Subcutaneous abdominal adipose tissue (tissue), 5 donors: ENCODE results near the gene MRTFA.

Experiments used
- H3K27ac ChIP-seq: one replicate; pipeline ENCODE4 v1.7.0; 2013; ENCODE audit warnings: low read depth, mild to moderate bottlenecking, inconsistent platforms, low read length, moderate library complexity
- H3K27me3 ChIP-seq, 5 donors: one replicate each; pipeline ENCODE4 v1.7.0; 2013; ENCODE audit warnings: low read length in 5 of 5, inconsistent platforms in 1 of 5; ENCODE audit not compliant: control insufficient read depth in 5 of 5, insufficient read depth in 4 of 5
- H3K36me3 ChIP-seq, 5 donors: one replicate each; pipeline ENCODE4 v1.7.0; 2013; ENCODE audit warnings: low read length in 5 of 5; ENCODE audit not compliant: control insufficient read depth in 5 of 5, insufficient read depth in 5 of 5
- H3K4me1 ChIP-seq, 5 donors: one replicate each; pipeline ENCODE4 v1.7.0; 2013; ENCODE audit warnings: low read length in 5 of 5, mild to moderate bottlenecking in 3 of 5, moderate library complexity in 1 of 5; ENCODE audit not compliant: control insufficient read depth in 5 of 5, insufficient read depth in 5 of 5
- H3K4me3 ChIP-seq, 5 donors: one replicate each; pipeline ENCODE4 v1.7.0; 2013; ENCODE audit warnings: low read length in 5 of 5, low read depth in 1 of 5
- H3K9ac ChIP-seq, 5 donors: one replicate each; pipeline ENCODE4 v1.7.0; 2013; ENCODE audit warnings: low read length in 5 of 5, mild to moderate bottlenecking in 4 of 5, moderate library complexity in 3 of 5
- H3K9me3 ChIP-seq, 5 donors: one replicate each; pipeline ENCODE4 v1.7.0; 2013; ENCODE audit warnings: low read length in 5 of 5; ENCODE audit not compliant: control insufficient read depth in 5 of 5
- donor health status: healthy.
- donor health status: healthy.
- donor health status: healthy.
- donor health status: healthy.
- donor health status: healthy.

The MRTFA gene

GRCh38 chr22:40478338-40479125 is 158.0 kb downstream of the MRTFA start:
- Histone ChIP-seq H3K9ac (no peak overlapping the region), H3K27me3 (no peaks in the 10 kb centered on the region), H3K4me1 (peaks cover 0 to 12% (median 5%) of the 10 kb centered on the region in 5 donors), H3K9me3 (no peaks in the 10 kb centered on the region), H3K27ac (no peak overlapping the region), H3K4me3 (no peak overlapping the region), H3K36me3 (peaks cover 0 to 4% (median 0%) of the 10 kb centered on the region in 5 donors)

DNA sequence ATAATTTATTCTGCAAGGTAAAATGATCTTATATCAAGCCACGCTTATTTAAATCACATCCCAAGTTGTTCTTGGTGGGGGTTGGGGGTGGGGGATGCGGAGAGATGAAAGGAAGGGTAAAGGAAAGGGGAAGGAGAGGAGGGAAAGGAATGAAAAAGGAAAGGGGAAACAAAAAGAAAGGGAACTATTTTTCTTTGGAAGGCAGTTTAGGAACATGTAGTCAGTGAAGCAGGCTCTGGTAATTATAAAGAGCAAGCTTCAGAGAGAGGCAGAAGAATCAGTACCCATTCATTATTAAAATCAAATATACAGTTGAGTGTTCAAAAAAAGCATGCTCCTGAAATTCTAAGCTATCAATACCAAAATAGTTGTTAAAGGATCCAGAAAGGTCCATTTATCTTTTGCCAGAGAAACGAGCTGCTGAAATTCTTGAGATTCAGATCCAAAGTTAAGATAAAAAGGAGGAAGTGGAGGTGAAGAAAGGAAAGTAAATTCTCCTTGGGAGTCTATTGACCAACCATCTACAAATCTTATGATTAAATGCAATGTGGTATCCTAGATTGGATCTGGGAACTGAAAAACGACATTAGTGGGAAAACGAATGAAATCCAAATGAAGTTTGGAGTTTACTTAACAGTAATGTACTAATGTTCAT is 158.7 kb downstream of the MRTFA start:
- no peak overlapping the region for H3K9ac ChIP-seq
- no peak overlapping the region for H3K27ac ChIP-seq
- no peak overlapping the region for H3K4me3 ChIP-seq
- peaks cover 0 to 12% (median 5%) of the 10 kb centered on the region in 5 donors for H3K4me1 ChIP-seq
- H3K9me3 ChIP-seq = no peaks in the 10 kb centered on the region
- no peaks in the 10 kb centered on the region for H3K27me3 ChIP-seq
- H3K36me3 ChIP-seq = peaks cover 0 to 4% (median 0%) of the 10 kb centered on the region in 5 donors

DNA sequence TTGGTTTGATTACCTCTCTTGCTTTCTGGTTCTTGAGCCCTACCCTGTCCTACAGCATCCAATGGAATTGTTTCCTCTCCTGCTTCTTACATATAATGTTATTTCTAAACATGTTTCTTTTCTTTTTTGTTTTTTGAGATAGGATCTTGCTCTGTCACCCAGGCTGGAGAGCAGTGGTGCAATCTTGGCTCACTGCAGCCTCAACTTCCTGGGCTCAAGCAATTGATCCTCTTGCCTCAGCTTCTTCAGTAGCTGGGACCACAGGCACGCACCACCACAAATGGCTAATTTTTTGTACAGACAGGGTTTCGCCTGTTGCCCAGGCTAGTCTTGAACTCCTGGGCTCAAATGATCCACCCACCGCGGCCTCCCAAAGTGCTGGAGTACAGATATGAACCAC is 160.2 kb downstream of the MRTFA start:
- Histone ChIP-seq H3K9me3 (no peaks in the 10 kb centered on the region), H3K4me3 (no peak overlapping the region), H3K27me3 (no peaks in the 10 kb centered on the region), H3K9ac (no peak overlapping the region), H3K27ac (no peak overlapping the region), H3K4me1 (peaks cover 0 to 11% (median 4%) of the 10 kb centered on the region in 5 donors), H3K36me3 (peaks cover 0 to 4% (median 0%) of the 10 kb centered on the region in 5 donors)

DNA sequence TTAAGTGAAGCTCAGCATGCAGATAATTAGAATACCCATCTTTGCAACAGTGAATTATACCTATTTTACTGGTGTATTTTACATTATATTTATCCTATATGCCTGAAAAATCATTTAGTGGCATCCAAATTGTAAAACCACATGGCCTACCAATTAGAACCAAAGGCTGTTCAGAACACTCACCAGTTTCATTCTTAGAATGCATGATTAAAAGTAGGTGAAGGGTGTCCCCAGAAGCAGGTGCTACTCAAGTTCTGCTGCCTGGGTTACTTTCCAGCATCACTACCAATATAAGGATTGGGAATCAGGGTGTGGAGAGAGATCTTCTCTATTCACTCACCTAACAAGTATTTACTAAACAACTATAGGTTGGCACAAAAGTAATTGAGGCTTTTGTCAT is 162.8 kb downstream of the MRTFA start:
- H3K4me1 ChIP-seq = peaks cover 0 to 5% (median 0%) of the 10 kb centered on the region in 5 donors
- H3K27me3 ChIP-seq = no peaks in the 10 kb centered on the region
- H3K36me3 ChIP-seq = peaks cover 0 to 4% (median 0%) of the 10 kb centered on the region in 5 donors
- H3K9ac ChIP-seq = no peak overlapping the region
- H3K9me3 ChIP-seq = no peaks in the 10 kb centered on the region
- H3K27ac ChIP-seq = no peak overlapping the region
- no peak overlapping the region for H3K4me3 ChIP-seq

DNA sequence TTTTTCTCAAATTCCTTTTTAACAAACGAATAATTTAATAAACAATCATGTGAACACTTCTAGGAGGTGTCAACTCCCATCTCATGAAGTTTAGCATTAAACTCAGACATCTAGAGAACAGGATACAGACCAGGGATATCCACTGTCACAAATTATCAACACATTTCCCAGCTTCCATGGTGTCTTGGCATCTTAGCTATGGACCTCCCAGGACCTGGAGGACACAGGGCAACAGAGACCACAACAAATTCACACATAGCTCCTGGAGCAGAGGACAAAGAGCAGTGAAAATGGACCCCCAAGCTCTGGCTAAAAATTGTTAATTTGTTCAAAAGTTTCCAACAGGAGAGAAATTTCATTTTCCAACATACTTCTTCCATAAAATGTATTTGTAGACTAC is 163.9 kb downstream of the MRTFA start:
- no peaks in the 10 kb centered on the region for H3K27me3 ChIP-seq

DNA sequence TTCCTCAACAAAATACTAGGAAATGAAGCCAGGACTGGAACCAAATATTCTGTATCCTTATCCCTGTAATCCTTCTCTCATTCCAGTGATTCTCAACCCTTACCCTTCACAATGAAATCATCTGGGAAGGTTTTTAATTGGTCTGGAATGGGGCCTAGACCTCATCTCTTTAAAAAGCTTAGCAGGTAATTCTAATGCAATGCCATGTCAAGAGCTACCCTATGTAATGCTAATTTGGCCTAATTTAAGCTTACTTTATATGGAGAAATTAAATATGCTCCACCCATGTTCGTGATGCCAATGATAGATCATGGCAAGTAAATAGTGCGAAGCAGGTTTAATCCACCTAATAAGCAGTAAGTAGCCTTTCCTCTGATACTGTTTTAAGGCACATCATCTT is 164.5 kb downstream of the MRTFA start:
- H3K9me3 ChIP-seq = no peaks in the 10 kb centered on the region
- no peak overlapping the region for H3K4me3 ChIP-seq
- H3K27me3 ChIP-seq = no peaks in the 10 kb centered on the region
- no peak overlapping the region for H3K27ac ChIP-seq
- H3K4me1 ChIP-seq = no peaks in the 10 kb centered on the region
- peaks cover 0 to 4% (median 0%) of the 10 kb centered on the region in 5 donors for H3K36me3 ChIP-seq
- H3K9ac ChIP-seq = no peak overlapping the region

More for the DNA sequence above, 163.9 kb downstream of the MRTFA start:
- Histone ChIP-seq H3K27ac (no peak overlapping the region), H3K4me1 (peaks cover 0 to under 1% (median 0%) of the 10 kb centered on the region in 5 donors), H3K9me3 (no peaks in the 10 kb centered on the region), H3K9ac (no peak overlapping the region), H3K36me3 (peaks cover 0 to 4% (median 0%) of the 10 kb centered on the region in 5 donors), H3K4me3 (no peak overlapping the region)

DNA sequence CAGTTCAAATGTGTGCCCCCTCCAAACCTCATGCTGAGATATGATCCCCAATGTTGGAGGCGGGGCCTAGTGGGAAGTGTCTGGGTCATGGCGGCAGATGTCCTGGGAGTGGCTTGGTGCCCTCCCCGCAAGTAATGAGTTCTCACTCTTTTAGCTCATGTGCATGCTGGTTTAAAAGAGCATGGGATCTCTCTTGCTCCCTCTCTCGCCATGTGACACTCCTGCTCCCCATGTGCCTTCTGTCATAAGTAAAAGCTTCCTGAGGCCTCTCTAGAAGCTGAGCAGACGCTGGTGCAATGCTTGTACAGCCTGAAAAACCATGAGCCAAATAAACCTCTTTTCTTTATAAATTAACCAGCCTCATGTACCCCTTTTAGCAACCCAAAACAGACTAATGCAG is 167.3 kb downstream of the MRTFA start:
- H3K9ac ChIP-seq = no peak overlapping the region

GRCh38 chr22:40468616-40469015 is 167.9 kb downstream of the MRTFA start:
- H3K27me3 ChIP-seq = no peaks in the 10 kb centered on the region
- H3K4me3 ChIP-seq = no peak overlapping the region
- no peaks in the 10 kb centered on the region for H3K9me3 ChIP-seq
- H3K36me3 ChIP-seq = no peaks in the 10 kb centered on the region
- H3K4me1 ChIP-seq = no peaks in the 10 kb centered on the region
- no peak overlapping the region for H3K9ac ChIP-seq
- H3K27ac ChIP-seq = no peak overlapping the region

More for the DNA sequence above, 167.3 kb downstream of the MRTFA start:
- no peaks in the 10 kb centered on the region for H3K36me3 ChIP-seq
- no peaks in the 10 kb centered on the region for H3K9me3 ChIP-seq
- H3K27ac ChIP-seq = no peak overlapping the region
- no peaks in the 10 kb centered on the region for H3K4me1 ChIP-seq
- no peak overlapping the region for H3K4me3 ChIP-seq
- no peaks in the 10 kb centered on the region for H3K27me3 ChIP-seq

DNA sequence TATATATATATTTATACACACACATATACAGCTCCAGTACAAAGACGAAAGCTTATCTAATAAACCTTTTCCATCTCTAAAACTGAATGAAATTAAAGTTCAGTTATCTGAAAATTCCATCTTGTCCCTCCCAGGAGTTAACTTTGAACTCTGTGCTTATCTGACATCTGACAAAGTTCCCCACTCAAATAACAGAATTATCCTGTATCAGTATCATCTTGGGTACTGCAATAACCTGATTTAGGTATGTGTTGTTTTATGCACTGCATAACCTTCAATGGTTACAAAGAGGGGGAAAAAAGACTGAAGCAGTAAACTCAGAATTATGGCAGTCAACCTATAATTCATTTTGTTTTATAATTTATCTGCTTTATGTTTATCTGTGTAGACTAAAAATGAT is 169.5 kb downstream of the MRTFA start:
- Histone ChIP-seq H3K4me3 (no peak overlapping the region), H3K9ac (no peak overlapping the region), H3K36me3 (peaks cover 0 to 4% (median 0%) of the 10 kb centered on the region in 5 donors), H3K4me1 (peaks cover 0 to 3% (median 0%) of the 10 kb centered on the region in 5 donors), H3K27me3 (no peaks in the 10 kb centered on the region), H3K27ac (no peak overlapping the region), H3K9me3 (no peaks in the 10 kb centered on the region)

DNA sequence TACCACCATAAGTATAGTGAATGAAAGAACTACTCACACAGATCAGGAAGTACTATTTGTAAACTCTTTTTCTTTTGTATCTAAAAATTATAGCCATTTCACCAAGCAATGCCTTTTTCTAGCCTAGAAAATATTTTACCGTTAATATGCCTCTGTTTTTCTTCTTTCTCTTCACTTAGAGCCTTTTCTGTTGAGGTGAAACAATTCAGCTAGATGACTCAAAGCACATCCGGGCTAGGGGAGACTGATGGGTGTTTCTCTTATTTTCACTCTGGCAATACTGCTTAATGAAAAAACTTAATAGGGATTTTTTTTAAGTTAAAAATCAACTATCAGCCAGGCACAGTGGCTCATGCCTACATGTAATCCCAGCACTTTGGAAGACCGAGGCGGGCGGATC is 172.8 kb downstream of the MRTFA start:
- H3K4me3 ChIP-seq = peak overlapping the region in 1 of 5 donors; percentile 64
- H3K27ac ChIP-seq = no peak overlapping the region
- H3K4me1 ChIP-seq = peaks cover 0 to 3% (median 0%) of the 10 kb centered on the region in 5 donors
- H3K27me3 ChIP-seq = no peaks in the 10 kb centered on the region
- no peak overlapping the region for H3K9ac ChIP-seq
- H3K36me3 ChIP-seq = peaks cover 0 to 11% (median 4%) of the 10 kb centered on the region in 5 donors
- H3K9me3 ChIP-seq = no peaks in the 10 kb centered on the region
